Activated T-cell treated with anti-CD3 and anti-CD28 coated beads, Interleukin-2, amount 50 U/mL, for 72 hours (primary cell): Measurements from ENCODE around the gene COMMD1. TPM values are rescaled to one million over a fixed set of nuclear protein-coding genes. Genes with fewer than 3 reads are reported as not detected.
"Not testable (repeated sequence)": the region's sequence is repeated elsewhere in the genome, so short reads cannot be mapped to it uniquely, and the experiment has no call there.

Source experiments
- ATAC-seq, 2 donors: fragments of 150-1000 bp; cut with Tn5 transposase; replicated peaks in 1 of 2; 2 replicates each; pipeline ENCODE4 v1.10.0; 2021; ENCODE audit warnings: moderate library complexity in 2 of 2, mild to moderate bottlenecking in 1 of 2
- DNase-seq, 2 donors: peaks; one replicate each; pipeline ENCODE4 v3.0.0; 2021 to 2022; ENCODE audit warnings: mixed read lengths in 1 of 2
- H3K27ac Mint-ChIP-seq: one replicate; pipeline ENCODE4 v1.8.0; 2022; ENCODE audit warnings: mild to moderate bottlenecking, moderate library complexity, mixed read lengths
- H3K27me3 Mint-ChIP-seq: one replicate; pipeline ENCODE4 v1.8.0; 2022; ENCODE audit warnings: low read depth, mixed read lengths
- H3K36me3 Mint-ChIP-seq, 2 donors: one replicate each; pipeline ENCODE4 v1.8.0; 2022; ENCODE audit warnings: mixed read lengths in 2 of 2, mild to moderate bottlenecking in 1 of 2; ENCODE audit not compliant: insufficient read depth in 2 of 2
- H3K4me1 Mint-ChIP-seq: one replicate; pipeline ENCODE4 v1.8.0; 2022; ENCODE audit warnings: low read depth, mixed read lengths
- H3K4me3 Mint-ChIP-seq, 2 donors: one replicate each; pipeline ENCODE4 v1.8.0; 2022; ENCODE audit warnings: mild to moderate bottlenecking in 2 of 2, mixed read lengths in 2 of 2, moderate library complexity in 2 of 2
- H3K9me3 Mint-ChIP-seq, 2 donors: one replicate each; pipeline ENCODE4 v1.8.0; 2022; ENCODE audit warnings: mixed read lengths in 2 of 2
- total RNA-seq, 2 donors: library from RNA; stranded (reverse); gene quantifications; one replicate each; pipeline ENCODE4 v1.2.3, GENCODE V29; 2022

COMMD1 gene
- total RNA-seq, 2 donors from 2014 or later = 34.3 to 34.7 TPM

- ATAC-seq (no peak), DNase-seq (no peak)
- Mint-ChIP-seq H3K9me3 (no peaks in the 10 kb centered on the region), H3K27me3 (no peaks in the 10 kb centered on the region), H3K4me3 (no peak overlapping the region), H3K27ac (no peak overlapping the region), H3K4me1 (no peaks in the 10 kb centered on the region), H3K36me3 (no peaks in the 10 kb centered on the region)
Measured at GRCh38 chr2:62099523-62100175, 194.2 kb downstream of the COMMD1 start.

GRCh38 chr2:62101886-62102285 lies 196.4 kb downstream of the COMMD1 start:
- no peaks in the 10 kb centered on the region for H3K36me3 Mint-ChIP-seq

GRCh38 chr2:62102402-62102920 lies 197.0 kb downstream of the COMMD1 start:
- H3K27me3 Mint-ChIP-seq = no peaks in the 10 kb centered on the region
- no peak for ATAC-seq
- no peaks in the 10 kb centered on the region for H3K4me1 Mint-ChIP-seq
- H3K4me3 Mint-ChIP-seq = no peak overlapping the region
- no peak overlapping the region for H3K27ac Mint-ChIP-seq
- no peak for DNase-seq
- no peaks in the 10 kb centered on the region for H3K36me3 Mint-ChIP-seq
- no peaks in the 10 kb centered on the region for H3K9me3 Mint-ChIP-seq

More at GRCh38 chr2:62101886-62102285, 196.4 kb downstream of the COMMD1 start:
- ATAC-seq = no peak
- no peaks in the 10 kb centered on the region for H3K9me3 Mint-ChIP-seq
- no peaks in the 10 kb centered on the region for H3K4me1 Mint-ChIP-seq
- H3K27me3 Mint-ChIP-seq = no peaks in the 10 kb centered on the region
- DNase-seq = no peak
- no peak overlapping the region for H3K27ac Mint-ChIP-seq
- H3K4me3 Mint-ChIP-seq = no peak overlapping the region

DNA sequence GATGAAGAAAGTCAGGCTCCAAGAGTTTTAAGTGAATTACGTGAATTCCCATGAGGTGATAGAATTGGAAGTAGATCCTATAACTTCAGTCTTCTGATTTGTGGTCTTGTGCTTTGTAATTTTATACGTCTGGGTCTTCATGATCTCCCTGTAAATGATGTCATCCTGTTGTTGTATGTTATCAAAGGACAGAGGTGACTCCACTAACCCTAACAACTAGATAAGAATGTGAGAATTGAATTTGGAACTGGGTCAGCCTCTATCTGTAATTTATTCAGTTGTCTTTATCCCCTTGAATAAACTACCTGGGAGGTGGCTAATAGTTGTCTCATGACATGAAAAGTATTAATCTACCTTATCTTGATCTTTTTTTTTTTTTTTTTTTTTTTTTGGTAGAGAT lies 204.1 kb downstream of the COMMD1 start:
- Mint-ChIP-seq H3K9me3 (no peaks in the 10 kb centered on the region), H3K4me3 (no peak overlapping the region), H3K27ac (no peak overlapping the region), H3K4me1 (no peaks in the 10 kb centered on the region), H3K36me3 (no peaks in the 10 kb centered on the region), H3K27me3 (no peaks in the 10 kb centered on the region)
- no peak for ATAC-seq
- no peak for DNase-seq

DNA sequence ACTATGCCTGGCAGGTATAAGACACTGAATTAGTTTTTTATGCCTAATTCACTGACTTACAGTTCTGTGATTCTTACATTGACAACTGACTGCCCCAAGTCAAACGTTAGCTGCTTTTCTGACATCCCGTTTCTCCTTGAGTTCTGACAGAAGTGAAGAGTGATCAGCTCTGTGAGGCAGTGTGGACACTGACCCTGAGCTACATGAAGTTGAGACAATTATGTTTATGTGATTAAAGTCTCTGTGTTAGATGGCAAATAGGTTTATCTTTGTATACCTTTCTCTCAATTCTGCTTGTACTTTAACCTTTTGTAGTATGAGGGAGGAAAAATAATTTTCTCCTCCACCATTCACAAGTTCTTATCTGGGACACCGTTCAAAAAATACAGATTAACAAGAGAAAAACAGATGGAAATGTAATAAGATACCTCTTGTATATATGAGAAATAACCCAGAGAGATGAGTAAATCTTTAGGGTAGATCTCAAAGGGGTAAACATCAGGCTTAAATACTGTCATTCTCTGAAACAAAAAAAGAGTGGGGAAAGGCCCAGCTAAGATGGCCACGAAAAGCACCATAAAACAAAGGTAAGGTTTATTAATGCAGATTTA lies 205.0 kb downstream of the COMMD1 start:
- no peaks in the 10 kb centered on the region for H3K36me3 Mint-ChIP-seq
- no peak overlapping the region for H3K4me3 Mint-ChIP-seq
- no peaks in the 10 kb centered on the region for H3K4me1 Mint-ChIP-seq
- DNase-seq (no peak), ATAC-seq (no peak)
- no peak overlapping the region for H3K27ac Mint-ChIP-seq
- no peaks in the 10 kb centered on the region for H3K9me3 Mint-ChIP-seq
- no peaks in the 10 kb centered on the region for H3K27me3 Mint-ChIP-seq

DNA sequence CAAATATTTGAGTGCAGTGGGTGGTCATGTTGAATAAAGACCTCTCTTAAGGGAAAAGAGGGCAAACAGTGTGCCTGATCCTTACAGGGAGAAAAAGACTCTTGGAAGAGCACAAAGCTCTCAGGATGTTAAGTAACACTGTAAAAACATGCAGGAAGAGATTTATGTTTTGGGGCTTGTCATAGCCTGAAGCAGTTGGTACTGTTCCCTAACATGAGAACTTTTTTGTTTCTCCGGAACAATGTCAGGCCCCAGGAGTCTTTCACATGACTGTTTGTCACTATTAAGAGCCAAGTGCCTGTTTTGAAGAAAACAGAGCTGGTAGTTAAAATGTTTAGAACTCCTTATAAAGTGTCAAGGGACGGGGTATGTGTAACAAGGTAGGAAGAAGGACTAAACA lies 206.7 kb downstream of the COMMD1 start:
- no peaks in the 10 kb centered on the region for H3K9me3 Mint-ChIP-seq
- no peaks in the 10 kb centered on the region for H3K27me3 Mint-ChIP-seq
- DNase-seq (no peak), ATAC-seq (no peak)
- no peaks in the 10 kb centered on the region for H3K36me3 Mint-ChIP-seq
- no peak overlapping the region for H3K27ac Mint-ChIP-seq
- no peaks in the 10 kb centered on the region for H3K4me1 Mint-ChIP-seq
- H3K4me3 Mint-ChIP-seq = no peak overlapping the region

DNA sequence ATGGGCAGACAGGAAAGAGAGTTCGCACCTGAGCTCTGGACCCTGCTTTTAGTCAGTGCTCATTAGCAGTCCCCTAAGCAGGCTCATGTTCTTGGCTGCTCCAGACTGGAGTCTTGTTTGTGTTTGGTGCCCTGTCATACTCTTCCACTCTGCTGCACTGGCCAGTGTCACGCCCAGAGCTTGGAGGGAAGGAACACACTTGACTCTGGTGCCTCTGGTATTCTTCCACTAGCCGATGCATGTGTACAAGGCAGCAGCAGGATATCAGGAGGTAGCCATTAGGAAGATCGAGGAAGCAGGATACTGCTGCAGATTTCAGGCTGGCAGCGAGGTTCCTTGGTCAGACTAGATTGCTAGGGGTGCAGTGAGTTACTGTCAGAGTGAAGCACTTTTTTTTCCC lies 209.1 kb downstream of the COMMD1 start:
- DNase-seq = no peak
- H3K27me3 Mint-ChIP-seq = no peaks in the 10 kb centered on the region
- H3K4me3 Mint-ChIP-seq = no peak overlapping the region
- no peak overlapping the region for H3K27ac Mint-ChIP-seq
- no peaks in the 10 kb centered on the region for H3K9me3 Mint-ChIP-seq
- ATAC-seq = no peak
- no peaks in the 10 kb centered on the region for H3K36me3 Mint-ChIP-seq
- H3K4me1 Mint-ChIP-seq = no peaks in the 10 kb centered on the region

GRCh38 chr2:62116983-62117382 lies 211.5 kb downstream of the COMMD1 start:
- H3K36me3 Mint-ChIP-seq = no peaks in the 10 kb centered on the region
- ATAC-seq (no peak), DNase-seq (no peak)
- H3K9me3 Mint-ChIP-seq = no peaks in the 10 kb centered on the region
- no peak overlapping the region for H3K4me3 Mint-ChIP-seq
- H3K27ac Mint-ChIP-seq = no peak overlapping the region
- H3K4me1 Mint-ChIP-seq = no peaks in the 10 kb centered on the region
- no peaks in the 10 kb centered on the region for H3K27me3 Mint-ChIP-seq

DNA sequence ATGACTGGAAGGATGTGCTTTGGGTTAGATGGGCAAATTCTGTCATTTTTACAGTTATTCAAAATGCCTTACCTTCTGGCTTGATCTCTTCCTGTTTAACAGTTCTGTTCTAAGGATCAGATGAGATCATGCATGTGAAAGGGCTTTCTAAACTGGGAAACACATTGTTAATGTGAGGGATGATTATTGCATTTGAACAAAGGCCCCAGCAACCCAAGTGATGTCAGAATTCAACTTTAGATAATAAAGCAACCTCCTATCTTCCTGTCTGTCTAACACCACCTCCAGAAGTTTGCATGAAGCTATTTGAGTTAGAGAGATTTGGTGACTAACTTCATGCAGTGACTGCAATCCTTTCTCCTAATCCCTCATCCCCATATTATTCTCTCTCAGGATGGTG lies 212.7 kb downstream of the COMMD1 start:
- no peaks in the 10 kb centered on the region for H3K4me1 Mint-ChIP-seq
- H3K4me3 Mint-ChIP-seq = no peak overlapping the region
- no peak overlapping the region for H3K27ac Mint-ChIP-seq
- H3K27me3 Mint-ChIP-seq = no peaks in the 10 kb centered on the region
- ATAC-seq = no peak
- H3K9me3 Mint-ChIP-seq = no peaks in the 10 kb centered on the region
- no peaks in the 10 kb centered on the region for H3K36me3 Mint-ChIP-seq
- DNase-seq = no peak

GRCh38 chr2:62119311-62119974 lies 214.0 kb downstream of the COMMD1 start:
- Mint-ChIP-seq H3K36me3 (no peaks in the 10 kb centered on the region), H3K4me3 (no peak overlapping the region), H3K4me1 (no peaks in the 10 kb centered on the region), H3K27me3 (no peaks in the 10 kb centered on the region), H3K9me3 (no peaks in the 10 kb centered on the region), H3K27ac (peak overlapping the region; percentile 28)
- no peak for ATAC-seq
- DNase-seq = no peak

- H3K27me3 Mint-ChIP-seq, DNase-seq, H3K4me1 Mint-ChIP-seq, H3K4me3 Mint-ChIP-seq, H3K27ac Mint-ChIP-seq, H3K9me3 Mint-ChIP-seq, H3K36me3 Mint-ChIP-seq, ATAC-seq: not testable (repeated sequence)
Measured at GRCh38 chr2:62126239-62126638, 220.8 kb downstream of the COMMD1 start.

- Mint-ChIP-seq H3K36me3 (peaks cover 0 to 4% of the 10 kb centered on the region in 2 donors), H3K9me3 (no peaks in the 10 kb centered on the region), H3K27me3 (no peaks in the 10 kb centered on the region), H3K4me1 (no peaks in the 10 kb centered on the region), H3K4me3 (no peak overlapping the region), H3K27ac (no peak overlapping the region)
- DNase-seq (no peak), ATAC-seq (no peak)
Measured at GRCh38 chr2:62133320-62133823, 227.9 kb downstream of the COMMD1 start.

GRCh38 chr2:62136956-62137830 lies 231.7 kb downstream of the COMMD1 start:
- ATAC-seq = no peak
- Mint-ChIP-seq H3K4me3 (no peak overlapping the region), H3K4me1 (no peaks in the 10 kb centered on the region)

More at GRCh38 chr2:62136956-62137830, 231.7 kb downstream of the COMMD1 start:
- no peak for DNase-seq
- H3K27me3 Mint-ChIP-seq = no peaks in the 10 kb centered on the region
- H3K9me3 Mint-ChIP-seq = no peaks in the 10 kb centered on the region
- H3K36me3 Mint-ChIP-seq = peaks cover 1 to 4% of the 10 kb centered on the region in 2 donors
- H3K27ac Mint-ChIP-seq = no peak overlapping the region
